Midbrain (tissue), 1 donor: ENCODE measurements around the gene AFF4.
A peak's percentile ranks its signal among the peaks of the same experiment; 100 is the strongest.
"Not testable (repeated sequence)": the region's sequence is repeated elsewhere in the genome, so short reads cannot be mapped to it uniquely, and the experiment has no call there.

Experiments used
- DNase-seq: peaks from one replicate; lab custom pipeline; 2025; lab: John Stamatoyannopoulos, UW

The AFF4 gene, protein sequence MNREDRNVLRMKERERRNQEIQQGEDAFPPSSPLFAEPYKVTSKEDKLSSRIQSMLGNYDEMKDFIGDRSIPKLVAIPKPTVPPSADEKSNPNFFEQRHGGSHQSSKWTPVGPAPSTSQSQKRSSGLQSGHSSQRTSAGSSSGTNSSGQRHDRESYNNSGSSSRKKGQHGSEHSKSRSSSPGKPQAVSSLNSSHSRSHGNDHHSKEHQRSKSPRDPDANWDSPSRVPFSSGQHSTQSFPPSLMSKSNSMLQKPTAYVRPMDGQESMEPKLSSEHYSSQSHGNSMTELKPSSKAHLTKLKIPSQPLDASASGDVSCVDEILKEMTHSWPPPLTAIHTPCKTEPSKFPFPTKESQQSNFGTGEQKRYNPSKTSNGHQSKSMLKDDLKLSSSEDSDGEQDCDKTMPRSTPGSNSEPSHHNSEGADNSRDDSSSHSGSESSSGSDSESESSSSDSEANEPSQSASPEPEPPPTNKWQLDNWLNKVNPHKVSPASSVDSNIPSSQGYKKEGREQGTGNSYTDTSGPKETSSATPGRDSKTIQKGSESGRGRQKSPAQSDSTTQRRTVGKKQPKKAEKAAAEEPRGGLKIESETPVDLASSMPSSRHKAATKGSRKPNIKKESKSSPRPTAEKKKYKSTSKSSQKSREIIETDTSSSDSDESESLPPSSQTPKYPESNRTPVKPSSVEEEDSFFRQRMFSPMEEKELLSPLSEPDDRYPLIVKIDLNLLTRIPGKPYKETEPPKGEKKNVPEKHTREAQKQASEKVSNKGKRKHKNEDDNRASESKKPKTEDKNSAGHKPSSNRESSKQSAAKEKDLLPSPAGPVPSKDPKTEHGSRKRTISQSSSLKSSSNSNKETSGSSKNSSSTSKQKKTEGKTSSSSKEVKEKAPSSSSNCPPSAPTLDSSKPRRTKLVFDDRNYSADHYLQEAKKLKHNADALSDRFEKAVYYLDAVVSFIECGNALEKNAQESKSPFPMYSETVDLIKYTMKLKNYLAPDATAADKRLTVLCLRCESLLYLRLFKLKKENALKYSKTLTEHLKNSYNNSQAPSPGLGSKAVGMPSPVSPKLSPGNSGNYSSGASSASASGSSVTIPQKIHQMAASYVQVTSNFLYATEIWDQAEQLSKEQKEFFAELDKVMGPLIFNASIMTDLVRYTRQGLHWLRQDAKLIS

DNA sequence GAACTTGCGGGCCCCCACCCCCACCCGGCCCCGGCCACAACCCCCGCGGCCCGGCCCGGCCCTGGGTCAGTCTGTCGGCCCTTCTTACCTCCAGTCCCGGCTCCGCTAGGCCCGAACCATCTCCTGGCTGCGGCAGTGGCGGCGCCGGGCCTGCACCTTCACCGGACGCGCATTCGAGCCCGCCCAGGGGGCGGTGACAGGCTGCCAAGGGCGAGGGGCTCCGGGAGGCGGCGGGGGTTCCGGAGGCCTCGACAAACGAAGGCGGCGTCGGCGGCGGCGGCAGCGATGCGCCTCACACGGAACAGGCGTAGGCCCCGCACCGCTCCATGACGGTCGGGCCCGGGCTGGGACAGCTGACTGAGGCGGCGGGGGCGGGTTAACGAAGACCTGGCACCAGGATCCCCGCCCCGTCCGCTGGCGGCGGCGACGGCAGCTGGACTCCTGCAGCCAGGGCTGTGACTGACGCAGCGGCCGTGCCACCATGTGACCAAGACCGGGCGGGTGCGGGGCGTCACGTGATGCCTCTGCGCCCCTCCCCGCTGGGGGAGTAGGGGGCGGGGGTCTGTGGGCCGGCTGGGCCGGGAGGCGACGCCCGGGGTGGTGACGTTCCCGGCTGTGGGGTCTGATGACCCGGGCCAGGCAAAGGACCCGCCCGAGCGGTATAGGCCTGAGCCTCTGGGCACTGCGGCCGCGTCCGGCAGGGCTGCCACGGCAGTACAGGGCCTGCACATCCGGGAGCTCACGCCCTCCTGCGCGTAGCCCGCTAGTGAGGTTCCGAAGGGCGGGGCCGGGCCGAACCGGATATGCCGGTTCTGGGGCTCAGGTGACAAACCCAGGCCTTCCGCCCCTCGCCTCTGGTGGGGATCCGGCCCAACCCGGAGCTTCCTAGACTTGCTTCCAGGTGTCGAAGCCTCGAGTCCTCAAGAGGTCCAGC is at the start of gene AFF4:
AFF4 (minus strand) TSS at position 464 of the 934 bp plus-strand sequence. CDS start 26,445 bp downstream, outside the sequence.
- peak; percentile 98 for DNase-seq

DNA sequence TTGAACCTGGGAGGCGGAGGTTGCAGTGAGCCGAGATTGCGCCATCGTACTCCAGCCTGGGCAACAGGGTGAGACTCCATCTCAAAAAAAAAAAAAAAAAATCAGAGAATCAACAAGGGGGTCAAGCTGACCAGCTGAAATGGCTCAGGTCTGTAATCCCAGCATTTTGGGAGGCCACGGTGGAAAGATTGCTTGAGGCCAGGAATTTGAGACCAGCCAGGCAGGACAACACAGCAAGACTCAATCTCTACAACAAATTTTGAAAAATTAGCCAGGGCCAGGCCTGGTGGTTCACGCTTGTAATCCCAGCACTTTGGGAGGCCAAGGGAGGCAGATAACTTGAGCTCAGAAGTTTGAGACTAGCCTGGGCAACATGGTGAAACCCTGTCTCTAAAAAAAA is 45.0 kb upstream of the AFF4 start:
- not testable (repeated sequence) for DNase-seq

GRCh38 chr5:133006653-133007052 is 43.2 kb upstream of the AFF4 start:
- DNase-seq = no peak

- no peak for DNase-seq
Observed at GRCh38 chr5:132999246-132999645, 35.8 kb upstream of the AFF4 start.

DNA sequence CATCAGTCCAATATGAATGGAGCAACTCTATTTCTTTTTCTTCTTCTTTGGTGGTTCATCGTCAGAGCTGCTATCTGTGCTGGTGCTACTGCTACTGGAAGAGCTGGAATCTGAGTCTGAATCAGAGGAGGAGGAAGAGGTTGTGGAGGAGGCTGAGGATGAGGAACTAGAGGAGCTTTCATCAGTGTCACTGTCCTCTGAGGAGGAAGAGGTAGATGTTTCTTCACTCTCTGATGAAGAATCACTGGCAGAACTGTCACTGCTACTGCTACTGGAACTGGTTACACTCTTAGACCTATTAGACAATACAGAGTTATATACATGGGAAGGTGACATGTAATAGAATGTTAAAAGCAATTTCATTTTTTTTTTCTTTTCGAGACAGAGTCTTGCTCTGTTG is 35.1 kb upstream of the AFF4 start:
- no peak for DNase-seq

- DNase-seq = no peak
Observed at GRCh38 chr5:132996307-132996706, 32.9 kb upstream of the AFF4 start.

DNA sequence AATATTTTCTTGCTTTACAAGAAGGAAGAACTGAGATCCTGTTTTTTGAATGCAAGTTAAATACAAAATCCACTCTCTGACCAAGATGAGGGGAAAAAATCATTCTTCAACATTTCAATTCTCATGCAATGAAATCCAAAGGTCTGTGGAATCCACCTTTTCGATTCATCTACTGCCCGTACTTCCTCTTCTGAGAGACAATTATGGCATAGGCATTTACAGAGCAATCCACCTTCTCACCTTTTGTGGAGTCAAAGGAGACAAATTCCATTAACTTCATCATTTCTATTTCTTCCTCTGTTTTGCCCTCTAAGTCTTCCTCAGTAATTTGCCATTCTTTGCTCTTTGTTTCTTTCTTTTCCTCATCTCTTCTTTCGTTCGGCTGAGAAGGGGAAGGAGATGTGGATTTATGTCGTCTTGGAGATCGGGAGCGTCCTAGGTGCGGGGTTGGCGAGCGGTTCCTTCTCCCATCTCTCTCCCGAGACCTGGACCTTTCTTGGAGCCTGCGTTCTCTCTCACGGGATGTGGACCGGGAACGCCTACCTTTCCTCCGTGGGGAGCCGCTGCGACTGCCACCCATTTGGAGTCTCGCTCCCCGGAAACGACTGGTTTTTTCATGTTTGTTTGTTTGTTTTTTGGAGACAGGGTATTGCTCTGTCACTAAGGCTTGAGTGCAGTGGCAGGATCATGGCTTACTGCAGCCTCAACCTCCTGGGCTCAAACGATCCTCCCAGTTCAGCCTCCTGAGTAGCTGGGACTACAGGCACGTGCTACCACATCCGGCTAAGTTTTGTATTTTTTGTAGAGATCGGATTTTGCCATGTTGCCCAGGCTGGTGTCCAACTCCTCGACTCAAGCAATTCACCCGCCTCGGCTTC is 24.3 kb upstream of the AFF4 start:
- DNase-seq = no peak

GRCh38 chr5:132982971-132983370 is 19.5 kb upstream of the AFF4 start:
- DNase-seq = not testable (repeated sequence)

DNA sequence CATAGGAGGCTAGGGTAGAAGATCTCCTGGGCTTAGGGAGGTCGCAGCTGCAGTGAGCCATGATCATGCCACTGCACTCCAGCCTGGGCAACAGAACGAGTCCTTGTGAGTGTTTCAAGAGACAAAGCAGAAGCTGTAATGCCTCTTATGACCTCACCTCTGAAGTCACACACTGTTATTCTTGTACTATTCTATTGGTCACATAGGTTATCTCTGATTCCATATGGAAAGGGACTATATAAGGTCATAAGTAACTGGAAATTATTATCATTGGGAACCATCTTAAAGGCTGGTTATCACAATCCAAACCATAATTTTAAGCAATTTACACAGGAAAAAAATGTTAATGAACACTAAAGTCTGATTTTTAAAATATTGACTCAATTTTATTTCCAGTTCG is 17.9 kb upstream of the AFF4 start:
- DNase-seq = no peak

DNA sequence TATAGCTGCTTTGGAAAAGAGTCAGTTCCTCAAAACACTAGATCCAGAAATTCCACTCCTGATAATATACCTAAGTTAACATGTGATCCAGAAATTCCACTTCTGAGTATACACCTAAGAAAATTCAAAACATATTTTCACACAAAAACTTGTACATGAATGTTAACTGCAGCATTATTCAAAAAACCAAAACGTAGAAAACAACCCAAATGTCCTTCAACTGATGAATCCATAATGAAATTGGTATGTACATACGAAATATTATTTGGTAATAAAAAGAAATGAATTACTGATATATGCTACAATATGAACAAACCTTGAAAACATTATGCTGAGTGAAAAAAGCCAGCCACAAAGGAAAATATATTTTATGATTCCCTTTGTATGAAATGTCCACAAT is 16.5 kb upstream of the AFF4 start:
- DNase-seq = no peak

DNA sequence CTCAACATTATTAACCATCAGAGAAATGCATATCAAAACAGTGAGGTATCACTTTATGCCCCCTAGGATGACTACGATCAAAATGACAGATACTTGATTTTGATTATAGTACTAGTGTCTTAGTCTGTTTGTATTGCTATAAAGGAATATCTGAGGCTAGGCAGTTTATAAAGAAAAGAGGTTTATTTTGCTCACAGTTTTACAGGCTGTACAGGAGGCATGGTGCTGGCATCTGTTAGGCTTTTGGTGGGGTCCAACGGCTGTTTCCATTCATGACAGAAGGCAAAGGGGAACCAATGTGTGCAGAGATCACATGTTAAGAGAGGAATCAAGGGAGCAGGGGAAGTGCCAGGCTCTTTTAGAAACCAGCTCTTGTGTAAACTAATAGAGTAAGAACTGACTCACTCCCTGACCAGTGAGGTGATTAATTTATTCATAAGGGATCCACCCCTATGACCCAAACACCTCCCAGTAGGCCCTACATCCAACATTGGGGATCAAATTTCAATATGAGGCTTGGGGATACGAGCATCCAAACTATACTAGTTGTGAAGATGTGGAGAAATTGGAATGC is 16.0 kb upstream of the AFF4 start:
- DNase-seq = no peak

DNA sequence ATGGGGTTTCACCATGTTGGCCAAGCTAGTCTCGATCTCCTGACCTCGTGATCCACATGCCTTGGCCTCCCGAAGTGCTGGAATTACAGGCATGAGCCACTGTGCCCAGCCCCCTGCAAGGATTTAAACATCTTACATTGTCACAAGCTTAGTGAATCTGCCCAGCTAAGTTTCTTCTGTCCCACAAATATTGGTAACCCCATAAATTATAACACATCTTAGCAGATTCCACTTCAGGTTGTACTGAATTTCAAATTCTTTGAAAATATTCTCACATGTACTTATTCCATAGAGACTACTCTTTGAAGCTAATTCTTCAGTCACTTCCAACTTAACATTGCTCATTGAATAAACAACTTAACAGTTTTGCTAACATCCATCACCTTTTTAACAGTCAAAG is 13.4 kb upstream of the AFF4 start:
- no peak for DNase-seq

DNA sequence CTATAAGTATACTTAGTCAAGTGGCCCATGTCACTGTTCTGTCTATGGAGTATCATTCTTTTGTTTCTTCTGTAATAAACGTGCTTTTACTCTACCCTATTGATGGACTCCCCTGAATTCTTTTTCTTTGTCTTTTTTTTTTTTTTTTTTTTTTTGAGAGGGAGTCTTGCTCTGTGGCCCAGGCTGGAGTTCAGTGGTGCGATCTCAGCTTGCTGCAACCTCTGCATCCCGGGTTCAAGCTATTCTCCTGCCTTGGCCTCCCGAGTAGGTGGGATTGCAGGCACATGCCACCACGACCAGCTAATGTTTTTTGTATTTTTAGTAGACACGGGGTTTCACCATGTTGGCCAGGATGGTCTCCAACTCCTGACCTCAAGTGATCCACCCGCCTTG is 9.0 kb upstream of the AFF4 start:
- not testable (repeated sequence) for DNase-seq

DNA sequence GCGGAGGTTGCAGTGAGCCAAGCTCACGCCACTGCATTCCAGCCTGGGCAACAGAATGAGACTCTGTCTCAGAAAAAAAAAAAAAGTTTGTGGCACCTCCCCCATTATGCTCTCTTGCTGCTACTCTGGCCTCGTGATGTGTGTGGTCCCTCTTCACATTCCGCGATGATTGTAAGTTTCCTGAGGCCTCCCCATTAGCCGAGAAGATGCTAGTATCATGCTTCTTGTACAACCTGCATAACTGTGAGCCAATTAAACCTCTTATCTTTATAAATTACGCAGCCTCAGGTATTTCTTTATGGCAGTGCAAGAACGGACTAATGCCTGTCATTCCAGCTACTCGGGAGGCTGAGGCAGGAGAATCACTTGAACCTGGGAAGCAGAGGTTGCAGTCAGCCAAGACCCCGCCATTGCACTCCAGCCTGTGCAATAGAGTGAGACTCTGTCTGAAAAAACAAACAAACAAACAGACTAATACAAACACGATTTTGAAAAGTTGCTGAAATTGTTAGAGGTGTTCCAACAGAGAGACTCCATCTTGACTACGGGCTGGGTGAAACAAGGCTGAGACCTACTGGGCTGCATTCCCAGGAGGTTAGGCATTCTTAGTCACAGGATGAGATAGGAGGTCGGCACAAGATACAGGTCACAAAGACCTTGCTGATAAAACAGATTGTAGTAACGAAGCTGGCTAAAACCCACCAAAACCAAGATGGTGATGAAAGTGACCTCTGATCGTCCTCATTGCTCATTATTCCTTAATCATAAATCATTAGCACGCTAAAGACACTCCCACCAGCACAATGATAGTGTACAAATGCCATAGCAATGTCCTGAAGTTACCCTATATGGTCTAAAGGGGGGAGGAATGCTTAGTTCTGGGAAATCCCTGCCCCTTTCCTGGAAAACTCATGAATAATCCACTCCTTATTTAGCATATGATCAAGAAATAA is 8.3 kb upstream of the AFF4 start:
- DNase-seq = no peak

- no peak for DNase-seq
Observed at GRCh38 chr5:132965120-132965519, 1.7 kb upstream of the AFF4 start.

GRCh38 chr5:132962429-132963021 is 909 bp downstream of the AFF4 start:
- DNase-seq = peak; percentile 47

DNA sequence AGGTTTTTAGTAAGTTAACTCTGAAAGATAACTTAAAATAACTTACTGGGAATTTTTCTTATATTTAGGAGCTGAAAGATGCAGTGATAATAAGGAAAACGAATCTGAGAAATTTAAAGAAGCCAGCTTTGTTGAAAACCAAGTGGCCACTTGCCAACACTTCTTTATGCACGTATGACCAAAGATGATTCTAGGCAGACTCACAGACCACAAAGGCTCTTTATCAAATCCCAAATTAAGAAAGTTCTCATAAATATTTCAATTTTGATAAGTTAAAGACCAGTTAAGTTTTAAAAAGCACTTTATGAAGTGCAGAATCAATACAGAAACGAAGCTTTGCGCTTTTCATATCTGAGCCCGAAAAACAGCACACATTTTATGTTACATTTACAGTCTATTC is 1.5 kb downstream of the AFF4 start:
- DNase-seq = peak; percentile 3

- DNase-seq = not testable (repeated sequence)
Observed at GRCh38 chr5:132961123-132961815, 2.2 kb downstream of the AFF4 start.
